Measurements from ENCODE around the gene PCDHB5.
"Not testable (repeated sequence)": the region's sequence is repeated elsewhere in the genome, so short reads cannot be mapped to it uniquely, and the experiment has no call there.

DNA sequence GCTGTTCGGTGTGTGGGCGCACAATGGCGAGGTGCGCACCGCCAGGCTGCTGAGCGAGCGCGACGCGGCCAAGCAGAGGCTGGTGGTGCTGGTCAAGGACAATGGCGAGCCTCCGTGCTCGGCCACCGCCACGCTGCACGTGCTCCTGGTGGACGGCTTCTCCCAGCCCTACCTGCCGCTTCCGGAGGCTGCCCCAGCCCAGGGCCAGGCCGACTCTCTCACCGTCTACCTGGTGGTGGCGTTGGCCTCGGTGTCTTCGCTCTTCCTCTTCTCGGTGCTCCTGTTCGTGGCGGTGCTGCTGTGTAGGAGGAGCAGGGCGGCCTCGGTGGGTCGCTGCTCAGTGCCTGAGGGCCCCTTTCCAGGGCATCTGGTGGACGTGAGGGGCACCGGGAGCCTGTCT is 44.9 kb downstream of the PCDHB5 start:
- not testable (repeated sequence) for TF ChIP-seq SRF (CRISPR knock-in tag; IDR thresholded peaks at IDR 0.05); SMARCC2 (IDR thresholded peaks at IDR 0.05; ENCODE audit: low read depth); ATF1 (CRISPR knock-in tag; IDR thresholded peaks at IDR 0.05); ATF1 (tag; IDR thresholded peaks at IDR 0.05); EP300 (IDR thresholded peaks at IDR 0.05; ENCODE audit: low read length)
- TF ChIP-seq, protein P1, sequence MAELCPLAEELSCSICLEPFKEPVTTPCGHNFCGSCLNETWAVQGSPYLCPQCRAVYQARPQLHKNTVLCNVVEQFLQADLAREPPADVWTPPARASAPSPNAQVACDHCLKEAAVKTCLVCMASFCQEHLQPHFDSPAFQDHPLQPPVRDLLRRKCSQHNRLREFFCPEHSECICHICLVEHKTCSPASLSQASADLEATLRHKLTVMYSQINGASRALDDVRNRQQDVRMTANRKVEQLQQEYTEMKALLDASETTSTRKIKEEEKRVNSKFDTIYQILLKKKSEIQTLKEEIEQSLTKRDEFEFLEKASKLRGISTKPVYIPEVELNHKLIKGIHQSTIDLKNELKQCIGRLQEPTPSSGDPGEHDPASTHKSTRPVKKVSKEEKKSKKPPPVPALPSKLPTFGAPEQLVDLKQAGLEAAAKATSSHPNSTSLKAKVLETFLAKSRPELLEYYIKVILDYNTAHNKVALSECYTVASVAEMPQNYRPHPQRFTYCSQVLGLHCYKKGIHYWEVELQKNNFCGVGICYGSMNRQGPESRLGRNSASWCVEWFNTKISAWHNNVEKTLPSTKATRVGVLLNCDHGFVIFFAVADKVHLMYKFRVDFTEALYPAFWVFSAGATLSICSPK (IDR thresholded peaks at IDR 0.05; ENCODE audit: borderline replicate concordance), result not testable (repeated sequence)
